ENCODE results near the gene GPR157.

The GPR157 gene, protein sequence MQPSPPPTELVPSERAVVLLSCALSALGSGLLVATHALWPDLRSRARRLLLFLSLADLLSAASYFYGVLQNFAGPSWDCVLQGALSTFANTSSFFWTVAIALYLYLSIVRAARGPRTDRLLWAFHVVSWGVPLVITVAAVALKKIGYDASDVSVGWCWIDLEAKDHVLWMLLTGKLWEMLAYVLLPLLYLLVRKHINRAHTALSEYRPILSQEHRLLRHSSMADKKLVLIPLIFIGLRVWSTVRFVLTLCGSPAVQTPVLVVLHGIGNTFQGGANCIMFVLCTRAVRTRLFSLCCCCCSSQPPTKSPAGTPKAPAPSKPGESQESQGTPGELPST

DNA sequence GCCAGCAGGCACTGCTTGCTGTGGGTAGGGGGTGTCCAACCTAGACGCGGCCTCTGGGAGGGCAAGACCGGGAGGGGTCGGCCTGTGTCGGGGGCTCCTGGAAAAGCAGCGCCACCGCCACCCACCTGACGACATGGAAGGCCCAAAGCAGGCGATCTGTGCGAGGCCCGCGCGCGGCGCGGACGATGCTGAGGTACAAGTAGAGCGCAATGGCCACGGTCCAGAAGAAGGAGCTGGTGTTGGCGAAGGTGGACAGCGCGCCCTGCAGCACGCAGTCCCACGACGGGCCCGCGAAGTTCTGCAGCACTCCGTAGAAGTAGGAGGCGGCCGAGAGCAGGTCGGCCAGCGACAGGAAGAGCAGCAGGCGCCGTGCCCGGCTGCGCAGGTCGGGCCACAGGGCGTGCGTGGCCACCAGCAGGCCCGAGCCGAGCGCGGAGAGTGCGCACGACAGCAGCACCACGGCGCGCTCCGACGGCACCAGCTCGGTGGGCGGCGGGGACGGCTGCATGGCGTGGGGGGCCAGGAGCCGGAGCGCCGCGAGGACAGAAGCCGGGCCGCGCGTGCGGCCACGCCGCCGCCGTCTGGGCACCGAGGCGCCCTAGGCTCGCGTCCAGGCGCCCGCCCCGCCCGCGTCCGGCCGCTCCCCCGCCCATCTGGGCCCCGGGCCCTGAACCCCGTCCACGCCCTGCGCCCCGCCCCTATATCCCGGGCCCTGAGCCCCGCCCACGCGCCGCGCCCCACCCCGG lies at the start of gene GPR157:
Gene GPR157 (minus strand): TSS at position 583 of the 746 bp plus-strand sequence. CDS start 75 bp downstream, at position 508.
- Histone ChIP-seq H3K4me3 (ENCODE audit: low read depth, low read length) (no peak within 1 kb of the TSS), H3K9me3 (ENCODE audit: severe bottlenecking) (no peaks in the 10 kb centered on the region), H3K36me3 (no peaks in the 10 kb centered on the region), H3K27ac (no peak within 1 kb of the TSS), H3K27me3 (ENCODE audit: insufficient read depth, low read depth, severe bottlenecking) (no peaks in the 10 kb centered on the region)
- no peak for DNase-seq
- TF ChIP-seq, protein P1, sequence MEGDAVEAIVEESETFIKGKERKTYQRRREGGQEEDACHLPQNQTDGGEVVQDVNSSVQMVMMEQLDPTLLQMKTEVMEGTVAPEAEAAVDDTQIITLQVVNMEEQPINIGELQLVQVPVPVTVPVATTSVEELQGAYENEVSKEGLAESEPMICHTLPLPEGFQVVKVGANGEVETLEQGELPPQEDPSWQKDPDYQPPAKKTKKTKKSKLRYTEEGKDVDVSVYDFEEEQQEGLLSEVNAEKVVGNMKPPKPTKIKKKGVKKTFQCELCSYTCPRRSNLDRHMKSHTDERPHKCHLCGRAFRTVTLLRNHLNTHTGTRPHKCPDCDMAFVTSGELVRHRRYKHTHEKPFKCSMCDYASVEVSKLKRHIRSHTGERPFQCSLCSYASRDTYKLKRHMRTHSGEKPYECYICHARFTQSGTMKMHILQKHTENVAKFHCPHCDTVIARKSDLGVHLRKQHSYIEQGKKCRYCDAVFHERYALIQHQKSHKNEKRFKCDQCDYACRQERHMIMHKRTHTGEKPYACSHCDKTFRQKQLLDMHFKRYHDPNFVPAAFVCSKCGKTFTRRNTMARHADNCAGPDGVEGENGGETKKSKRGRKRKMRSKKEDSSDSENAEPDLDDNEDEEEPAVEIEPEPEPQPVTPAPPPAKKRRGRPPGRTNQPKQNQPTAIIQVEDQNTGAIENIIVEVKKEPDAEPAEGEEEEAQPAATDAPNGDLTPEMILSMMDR (IDR thresholded peaks at IDR 0.05; ENCODE audit: low read depth, low read length) = no peak

DNA sequence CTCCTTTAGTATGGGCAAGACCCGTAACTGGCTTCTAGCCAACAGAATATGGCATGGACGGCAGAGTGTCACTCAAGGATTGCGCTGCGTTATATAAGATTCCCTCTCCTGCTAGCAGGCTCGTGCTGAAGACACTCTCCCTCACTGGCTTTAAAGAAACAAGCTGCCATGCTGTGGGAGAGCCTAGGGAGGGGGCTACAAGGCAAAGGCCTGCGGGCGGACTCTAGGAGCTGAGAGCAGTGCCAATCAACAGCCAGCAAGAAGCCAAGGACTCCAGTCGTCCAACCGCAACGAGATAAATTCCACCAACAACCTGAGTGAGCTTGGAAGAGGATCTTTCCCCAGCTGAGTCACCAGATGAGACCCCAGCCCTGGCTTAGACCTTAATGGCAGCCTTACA lies 45.9 kb upstream of the GPR157 start:
- Histone ChIP-seq H3K9me3 (ENCODE audit: severe bottlenecking) (peaks cover 5% of the 10 kb centered on the region), H3K27me3 (ENCODE audit: insufficient read depth, low read depth, severe bottlenecking) (no peaks in the 10 kb centered on the region), H3K4me3 (ENCODE audit: low read depth, low read length) (no peak overlapping the region), H3K36me3 (peaks cover 74% of the 10 kb centered on the region), H3K27ac (no peak overlapping the region)
- no peak for DNase-seq
- TF ChIP-seq, protein P1 (IDR thresholded peaks at IDR 0.05; ENCODE audit: low read depth, low read length) = no peak

DNA sequence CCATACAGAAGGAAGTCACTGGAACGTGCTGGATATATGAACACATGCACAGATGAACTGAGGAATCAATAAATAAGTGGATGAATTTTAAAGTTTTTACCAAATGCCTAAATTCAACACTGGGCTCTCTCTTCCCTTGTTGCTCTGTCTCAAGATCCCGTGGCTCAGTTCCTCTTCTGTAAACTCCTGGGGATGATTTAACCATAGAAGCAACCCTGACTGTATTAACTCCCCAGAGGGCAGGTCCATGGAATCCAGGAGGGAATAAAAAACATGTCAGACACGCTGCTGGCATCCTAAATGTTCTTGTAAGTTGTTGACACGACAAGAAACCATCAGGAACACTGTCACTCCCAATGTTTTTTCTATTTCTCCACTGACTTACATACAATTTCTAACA lies 45.3 kb upstream of the GPR157 start:
- Histone ChIP-seq H3K9me3 (ENCODE audit: severe bottlenecking) (peaks cover 5% of the 10 kb centered on the region), H3K36me3 (peaks cover 74% of the 10 kb centered on the region), H3K4me3 (ENCODE audit: low read depth, low read length) (no peak overlapping the region), H3K27me3 (ENCODE audit: insufficient read depth, low read depth, severe bottlenecking) (no peaks in the 10 kb centered on the region), H3K27ac (no peak overlapping the region)
- no peak for DNase-seq
- TF ChIP-seq, protein P1 (IDR thresholded peaks at IDR 0.05; ENCODE audit: low read depth, low read length) = no peak

DNA sequence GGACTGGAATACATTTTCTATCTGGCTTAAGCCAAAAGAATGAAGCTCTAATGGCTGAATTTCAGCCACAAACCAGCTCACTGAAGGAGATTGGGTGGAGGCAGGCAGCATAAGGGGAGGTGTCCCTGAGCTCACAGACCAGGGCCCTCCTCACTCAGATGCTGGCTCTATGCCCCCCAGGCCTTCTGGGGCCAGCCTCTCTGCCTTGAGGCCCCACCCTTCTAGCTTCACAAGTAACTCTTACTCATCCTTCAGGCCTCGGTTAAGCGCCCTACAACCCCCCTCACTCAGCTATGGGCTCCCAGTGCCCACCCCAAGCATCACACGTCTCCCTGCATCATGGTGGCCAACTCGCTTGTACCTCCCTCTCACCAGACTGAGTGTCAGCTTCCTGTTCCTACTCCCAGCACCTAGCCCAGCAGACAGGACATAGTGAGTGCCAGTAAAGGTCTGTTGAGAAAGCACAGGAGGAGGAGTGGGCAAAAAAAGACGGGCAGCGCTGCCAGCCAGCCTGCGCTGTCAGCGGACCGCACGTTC lies 40.8 kb upstream of the GPR157 start:
- no peaks in the 10 kb centered on the region for H3K9me3 ChIP-seq (ENCODE audit: severe bottlenecking)
- H3K36me3 ChIP-seq = peaks cover 51% of the 10 kb centered on the region
- H3K27me3 ChIP-seq (ENCODE audit: insufficient read depth, low read depth, severe bottlenecking) = no peaks in the 10 kb centered on the region
- no peak for DNase-seq
- H3K27ac ChIP-seq = no peak overlapping the region
- no peak overlapping the region for H3K4me3 ChIP-seq (ENCODE audit: low read depth, low read length)
- TF ChIP-seq, protein P1 (IDR thresholded peaks at IDR 0.05; ENCODE audit: low read depth, low read length) = no peak

DNA sequence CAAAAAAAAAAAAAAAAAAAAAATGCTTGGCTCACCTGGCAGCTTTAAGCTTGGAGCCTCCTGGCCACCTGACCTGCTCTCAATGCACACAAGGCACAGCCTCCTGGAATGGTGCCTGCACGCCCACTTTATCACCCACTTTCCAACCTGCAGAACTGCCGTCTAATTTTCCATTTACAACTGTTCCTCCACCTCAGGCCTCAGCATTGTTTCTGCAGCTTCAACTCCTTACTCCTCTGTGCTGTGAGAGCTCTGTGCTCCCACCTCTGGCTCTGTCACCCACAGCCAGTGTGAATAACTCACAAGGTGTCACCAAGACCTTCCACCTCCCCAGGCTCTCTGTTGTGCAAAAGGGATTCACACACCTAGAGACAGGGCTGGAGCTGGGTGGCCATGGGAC lies 38.7 kb upstream of the GPR157 start:
- Histone ChIP-seq H3K9me3 (ENCODE audit: severe bottlenecking) (no peaks in the 10 kb centered on the region), H3K36me3 (peaks cover 41% of the 10 kb centered on the region), H3K27me3 (ENCODE audit: insufficient read depth, low read depth, severe bottlenecking) (no peaks in the 10 kb centered on the region), H3K4me3 (ENCODE audit: low read depth, low read length) (no peak overlapping the region), H3K27ac (no peak overlapping the region)
- no peak for DNase-seq
- TF ChIP-seq, protein P1 (IDR thresholded peaks at IDR 0.05; ENCODE audit: low read depth, low read length) = no peak

All from WERI-Rb-1 (cell line).